H9 (cell line): ENCODE measurements around the gene CEP192. TPM values are rescaled to one million over a fixed set of nuclear protein-coding genes. Genes with fewer than 3 reads are reported as not detected.

ENCODE experiments used
- DNase-seq: peaks from one replicate; pipeline ENCODE4 v3.0.0-alpha.2; 2017
- H2AFZ ChIP-seq: one replicate; pipeline ENCODE4 v1.6.1; 2013; ENCODE audit warnings: mild to moderate bottlenecking, low read length, control low read depth, moderate library complexity
- H2AK5ac ChIP-seq: 2 replicates; pipeline ENCODE4 v1.6.1; 2013; ENCODE audit warnings: low read length, control low read depth, mixed read lengths; ENCODE audit not compliant: insufficient read length
- H2BK120ac ChIP-seq: one replicate; pipeline ENCODE4 v1.6.1; 2013; ENCODE audit warnings: low read depth, mild to moderate bottlenecking, low read length, control low read depth, inconsistent platforms; ENCODE audit not compliant: poor library complexity, severe bottlenecking
- H2BK12ac ChIP-seq: 2 replicates; pipeline ENCODE4 v1.6.1; 2013; ENCODE audit warnings: low read length, control low read depth, mixed read lengths, low read depth; ENCODE audit not compliant: insufficient read length
- H2BK15ac ChIP-seq: 2 replicates; pipeline ENCODE4 v1.6.1; 2013; ENCODE audit warnings: low read depth, low read length, control low read depth
- H2BK20ac ChIP-seq: one replicate; pipeline ENCODE4 v1.6.1; 2013; ENCODE audit warnings: low read depth, mild to moderate bottlenecking, low read length, control low read depth, inconsistent platforms; ENCODE audit not compliant: poor library complexity, severe bottlenecking
- H2BK5ac ChIP-seq: 2 replicates; pipeline ENCODE4 v1.6.1; 2013; ENCODE audit warnings: low read length, control low read depth, mixed read lengths; ENCODE audit not compliant: insufficient read length
- H3K14ac ChIP-seq: 2 replicates; pipeline ENCODE4 v1.6.1; 2013; ENCODE audit warnings: low read length, control low read depth; ENCODE audit not compliant: insufficient read depth
- H3K18ac ChIP-seq: 2 replicates; pipeline ENCODE4 v1.6.1; 2013; ENCODE audit warnings: low read depth, mild to moderate bottlenecking, mixed read lengths, low read length, control low read depth; ENCODE audit not compliant: insufficient read length
- H3K23ac ChIP-seq: 2 replicates; pipeline ENCODE4 v1.6.1; 2013; ENCODE audit warnings: low read length, control low read depth, mixed read lengths, low read depth; ENCODE audit not compliant: insufficient read length
- H3K23me2 ChIP-seq: 2 replicates; pipeline ENCODE4 v1.6.1; 2013; ENCODE audit warnings: low read depth, mild to moderate bottlenecking, mixed read lengths, low read length, control low read depth; ENCODE audit not compliant: insufficient read length, poor library complexity, severe bottlenecking
- H3K27ac ChIP-seq: 2 replicates; pipeline ENCODE4 v1.5.1; 2013; ENCODE audit warnings: low read length, control low read depth, mixed read lengths, low read depth; ENCODE audit not compliant: insufficient read length
- H3K27me3 ChIP-seq: 2 replicates; pipeline ENCODE4 v1.6.1; 2013; ENCODE audit warnings: low read length, control low read depth, inconsistent platforms; ENCODE audit not compliant: insufficient read depth
- H3K4ac ChIP-seq: 2 replicates; pipeline ENCODE4 v1.6.1; 2013; ENCODE audit warnings: low read depth, mild to moderate bottlenecking, control low read depth, inconsistent platforms, low read length, moderate library complexity
- H3K4me1 ChIP-seq: 2 replicates; pipeline ENCODE4 v1.6.1; 2013; ENCODE audit warnings: low read length, control low read depth, inconsistent platforms; ENCODE audit not compliant: insufficient read depth
- H3K4me2 ChIP-seq: 2 replicates; pipeline ENCODE4 v1.6.1; 2013; ENCODE audit warnings: low read length, control low read depth, mixed read lengths; ENCODE audit not compliant: insufficient read length, insufficient read depth
- H3K56ac ChIP-seq: 2 replicates; pipeline ENCODE4 v1.6.1; 2013; ENCODE audit warnings: low read depth, mild to moderate bottlenecking, mixed read lengths, low read length, control low read depth; ENCODE audit not compliant: insufficient read length
- H3K79me1 ChIP-seq: 2 replicates; pipeline ENCODE4 v1.6.1; 2013; ENCODE audit warnings: low read depth, mild to moderate bottlenecking, moderate library complexity, low read length, control low read depth, inconsistent platforms; ENCODE audit not compliant: insufficient read depth, poor library complexity, severe bottlenecking
- H3K79me2 ChIP-seq: 2 replicates; pipeline ENCODE4 v1.6.1; 2013; ENCODE audit warnings: low read length, control low read depth, inconsistent platforms; ENCODE audit not compliant: insufficient read depth
- H3K9ac ChIP-seq: 2 replicates; pipeline ENCODE4 v1.6.1; 2013; ENCODE audit warnings: low read length, control low read depth, mixed read lengths; ENCODE audit not compliant: insufficient read length; ENCODE audit errors: extremely low read depth
- H3K9me3 ChIP-seq: one replicate; pipeline ENCODE4 v1.6.1; 2013; ENCODE audit warnings: low read depth, low read length, inconsistent platforms; ENCODE audit not compliant: control insufficient read depth
- H3T11ph ChIP-seq: one replicate; pipeline ENCODE4 v1.6.1; 2013; ENCODE audit warnings: mild to moderate bottlenecking, low read length, control low read depth, inconsistent platforms
- H4K20me1 ChIP-seq: one replicate; pipeline ENCODE4 v1.6.1; 2013; ENCODE audit not compliant: control insufficient read depth, insufficient read length, insufficient read depth
- H4K5ac ChIP-seq: 2 replicates; pipeline ENCODE4 v1.6.1; 2013; ENCODE audit warnings: low read depth, mild to moderate bottlenecking, mixed read lengths, low read length, control low read depth; ENCODE audit not compliant: insufficient read length
- H4K8ac ChIP-seq: replicated peaks from 2 replicates; pipeline ENCODE4 v1.6.1; 2013; ENCODE audit warnings: low read length, control low read depth, mixed read lengths, low read depth; ENCODE audit not compliant: insufficient read length
- H4K91ac ChIP-seq: 2 replicates; pipeline ENCODE4 v1.6.1; 2013; ENCODE audit warnings: low read depth, mild to moderate bottlenecking, moderate library complexity, mixed read lengths, low read length, control low read depth; ENCODE audit not compliant: insufficient read length
- H3K27ac Mint-ChIP-seq, 3 experiments: 2 replicates in 2 of 3; 3 replicates in 1 of 3; pipeline ENCODE4 v1.8.0; 2020 to 2021; ENCODE audit warnings: mixed read lengths in 3 of 3, mild to moderate bottlenecking in 1 of 3, moderate library complexity in 1 of 3
- H3K27me3 Mint-ChIP-seq: 2 replicates; pipeline ENCODE4 v1.8.0; 2021; ENCODE audit warnings: low read depth, mild to moderate bottlenecking, moderate library complexity, mixed read lengths
- H3K36me3 Mint-ChIP-seq, 3 experiments: 2 replicates in 2 of 3; 3 replicates in 1 of 3; pipeline ENCODE4 v1.8.0; 2020 to 2021; ENCODE audit warnings: low read depth in 3 of 3, mixed read lengths in 3 of 3; ENCODE audit not compliant: insufficient read depth in 1 of 3
- H3K4me1 Mint-ChIP-seq, 2 experiments: 2 replicates each; pipeline ENCODE4 v1.8.0; 2020; ENCODE audit warnings: mixed read lengths in 2 of 2
- H3K4me3 Mint-ChIP-seq, 2 experiments: 2 replicates in 1 of 2; 3 replicates in 1 of 2; pipeline ENCODE4 v1.8.0; 2020 to 2021; ENCODE audit warnings: mild to moderate bottlenecking in 2 of 2, mixed read lengths in 2 of 2, moderate library complexity in 1 of 2
- H3K9me3 Mint-ChIP-seq, 2 experiments: 2 replicates in 1 of 2; 3 replicates in 1 of 2; pipeline ENCODE4 v1.8.0; 2020; ENCODE audit warnings: mild to moderate bottlenecking in 2 of 2, mixed read lengths in 2 of 2, moderate library complexity in 1 of 2
- CTCF ChIP-seq: fragments of 200-600 bp; sonication (generic); conservative IDR thresholded peaks from 3 replicates; pipeline ENCODE4 v1.8.0; 2021; ENCODE audit warnings: antibody characterized with exemption, mild to moderate bottlenecking
- WGBS: extraction: QIAGEN DNeasy Blood & Tissue Kit; methylation state at CpG from one replicate; pipeline ENCODE4 v1.1.7; 2013; ENCODE audit warnings: missing lambda C conversion rate, low lambda C conversion rate, mixed read lengths; ENCODE audit not compliant: insufficient read length; ENCODE audit errors: extremely low coverage; 5-methylcytosine and 5-hydroxymethylcytosine counted together
- total RNA-seq: library from RNA; stranded (reverse); gene quantifications from 2 replicates; pipeline ENCODE4 v1.2.1, GENCODE V29; 2021

The CEP192 gene
- total RNA-seq, 1 experiment from 2014 or later = 23.5 TPM

DNA sequence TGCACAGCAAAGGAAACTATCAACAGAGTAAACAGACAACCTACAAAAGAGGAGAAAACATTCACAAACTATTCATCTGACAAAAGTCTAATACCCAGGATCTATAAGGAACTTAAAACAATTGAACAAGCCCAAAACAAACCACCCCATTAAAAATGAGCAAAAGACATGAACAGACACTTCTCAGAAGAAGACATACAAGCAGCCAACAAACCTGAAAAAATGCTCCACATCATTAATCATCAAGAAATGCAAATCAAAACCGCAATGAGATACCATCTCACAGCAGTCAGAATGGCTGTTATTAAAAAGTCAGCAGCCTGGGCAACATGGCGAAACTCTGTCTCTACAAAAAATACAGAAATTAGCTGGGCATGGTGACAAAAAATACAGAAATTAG, 117.2 kb downstream of the CEP192 start:
- Histone ChIP-seq H4K5ac (no peak overlapping the region), H3K56ac (no peak overlapping the region), H4K8ac (no peak overlapping the region), H2AK5ac (no peak overlapping the region), H2BK12ac (no peak overlapping the region), H3K14ac (no peak overlapping the region), H3K9me3 (no peaks in the 10 kb centered on the region), H4K91ac (no peak overlapping the region), H3K27ac (no peak overlapping the region), H3K4ac (no peak overlapping the region), H2AFZ (no peak overlapping the region), H3K4me2 (no peak overlapping the region), H3K27me3 (no peaks in the 10 kb centered on the region), H3K18ac (no peak overlapping the region), H3K79me1 (no peaks in the 10 kb centered on the region), H2BK15ac (no peak overlapping the region), H2BK20ac (no peak overlapping the region), H3K23me2 (no peaks in the 10 kb centered on the region), H3K4me1 (no peaks in the 10 kb centered on the region), H2BK120ac (no peak overlapping the region), H3K79me2 (no peaks in the 10 kb centered on the region), H3T11ph (no peak overlapping the region), H3K9ac (no peak overlapping the region), H2BK5ac (no peak overlapping the region), H4K20me1 (no peaks in the 10 kb centered on the region), H3K23ac (no peak overlapping the region)
- peaks cover 2 to 4% of the 10 kb centered on the region in 2 experiments; a peak in 1 of 4 replicates for H3K4me1 Mint-ChIP-seq
- H3K36me3 Mint-ChIP-seq = peaks cover 53 to 70% (median 58%) of the 10 kb centered on the region in 3 experiments
- no CpG with 5 or more reads among the region's 2 CpGs for WGBS
- H3K9me3 Mint-ChIP-seq = peaks cover 11 to 13% of the 10 kb centered on the region in 2 experiments; a peak in 4 of 5 replicates
- no peak for TF ChIP-seq CTCF
- H3K27ac Mint-ChIP-seq = no peak overlapping the region
- H3K4me3 Mint-ChIP-seq = no peak overlapping the region
- no peak for DNase-seq
- no peaks in the 10 kb centered on the region; the same call in 1 of the 2 replicates for H3K27me3 Mint-ChIP-seq
